GM12878 (cell line): ENCODE data around the gene ASTN1. TPM values are rescaled to one million over a fixed set of nuclear protein-coding genes. Genes with fewer than 3 reads are reported as not detected.

Experiments
- ATAC-seq: fragments of 200-7000 bp; cut with Tn5 transposase; 3 replicates; pipeline ENCODE4 v1.9.1; 2020; ENCODE audit warnings: mild to moderate bottlenecking, moderate library complexity
- BruUV-seq: library from RNA; stranded (reverse); fragments of 400-500 nt; replicated peaks from 2 replicates; lab custom pipeline; 2021; lab: Mats Ljungman, UMichigan
- CTCF ChIA-PET: fragments of 300-600 bp; sonication (Branson Sonifier 250); formaldehyde crosslinking; extraction: SDS; loops from one replicate; lab custom pipeline; 2021; ENCODE audit warnings: inconsistent platforms; lab: Yijun Ruan, JAX
- POLR2A ChIA-PET: fragments of 350-600 bp; formaldehyde crosslinking; extraction: SDS; loops from one replicate; lab custom pipeline; 2021; ENCODE audit warnings: inconsistent platforms; lab: Charles Lee
- RAD21 ChIA-PET: fragments of 300-600 bp; sonication (Branson Sonifier 250); formaldehyde crosslinking; loops from one replicate; lab custom pipeline; 2023; ENCODE audit warnings: antibody characterized with exemption; ENCODE audit not compliant: unreplicated experiment; lab: Charles Lee
- SMC1A ChIA-PET: fragments of 300-600 bp; sonication (Branson Sonifier 250); formaldehyde crosslinking; loops from one replicate; lab custom pipeline; 2023; ENCODE audit not compliant: unreplicated experiment, uncharacterized antibody; lab: Charles Lee
- DNase-seq: peaks from one replicate; pipeline ENCODE4 v3.0.0-alpha.2; 2011; ENCODE audit warnings: low read depth, low spot score
- FAIRE-seq: peaks from 3 replicates; lab custom pipeline; 2011; peaks lifted over from hg19 to GRCh38; lab: Jason Lieb, UNC
- H2AFZ ChIP-seq: 2 replicates; pipeline ENCODE4 v1.6.0; 2011; ENCODE audit warnings: low read depth, low read length, control low read depth; ENCODE audit not compliant: control insufficient read depth
- H3K27ac ChIP-seq: 2 replicates; pipeline ENCODE4 v1.5.1; 2011; ENCODE audit warnings: control low read depth; ENCODE audit not compliant: control insufficient read depth, insufficient read depth
- H3K27me3 ChIP-seq, 2 experiments: replicated peaks in 1 of 2; 2 replicates each; pipeline versions ENCODE4 v1.6.0 to v1.6.1; 2011; ENCODE audit warnings: low read length in 1 of 2; ENCODE audit not compliant: control insufficient read depth in 2 of 2, insufficient read depth in 2 of 2
- H3K36me3 ChIP-seq, 2 experiments: 2 replicates each; pipeline ENCODE4 v1.5.1; 2011; ENCODE audit warnings: low read length in 1 of 2; ENCODE audit not compliant: control insufficient read depth in 2 of 2, insufficient read depth in 2 of 2
- H3K4me1 ChIP-seq: 2 replicates; pipeline ENCODE4 v1.6.1; 2011; ENCODE audit warnings: mild to moderate bottlenecking, low read length, moderate library complexity, mixed read lengths; ENCODE audit not compliant: control insufficient read depth, insufficient read depth
- H3K4me2 ChIP-seq: 2 replicates; pipeline ENCODE4 v1.6.0; 2011; ENCODE audit warnings: control low read depth; ENCODE audit not compliant: control insufficient read depth, insufficient read depth
- H3K4me3 ChIP-seq: fragments of 200-600 bp; sonication (generic); 2 replicates; pipeline ENCODE4 v1.5.1; 2016
- H3K79me2 ChIP-seq: 2 replicates; pipeline ENCODE4 v1.6.0; 2011; ENCODE audit warnings: low read length; ENCODE audit not compliant: control insufficient read depth, insufficient read depth
- H3K9ac ChIP-seq: 2 replicates; pipeline ENCODE4 v1.8.0; 2011; ENCODE audit warnings: low read length, control low read depth, mixed read lengths; ENCODE audit not compliant: control insufficient read depth, insufficient read depth
- H3K9me3 ChIP-seq: replicated peaks from 3 replicates; pipeline ENCODE4 v1.5.1; 2011; ENCODE audit warnings: mild to moderate bottlenecking, low read length; ENCODE audit not compliant: control insufficient read depth, insufficient read depth
- H4K20me1 ChIP-seq: 2 replicates; pipeline ENCODE4 v1.6.0; 2011; ENCODE audit not compliant: control insufficient read depth, insufficient read depth
- CHD4 ChIP-seq: fragments of 200-600 bp; sonication (generic); IDR thresholded peaks from 2 replicates; pipeline ENCODE4 v1.6.1; 2016; ENCODE audit warnings: mild to moderate bottlenecking
- EED ChIP-seq: sonication (generic); IDR thresholded peaks from 2 replicates; pipeline ENCODE4 v1.6.1; 2016; ENCODE audit warnings: antibody characterized with exemption, low read depth
- ETV6 ChIP-seq, 2 experiments: fragments of 450-650 bp in 1 of 2; IDR thresholded peaks in 1 of 2; conservative IDR thresholded peaks in 1 of 2; 2 replicates each; pipeline ENCODE4 v1.6.1; 2014; ENCODE audit warnings: antibody characterized with exemption in 1 of 2, borderline replicate concordance in 1 of 2, low read depth in 1 of 2, mild to moderate bottlenecking in 1 of 2, moderate library complexity in 1 of 2
- IRF5 ChIP-seq: fragments of 450-650 bp; IDR thresholded peaks from 2 replicates; pipeline ENCODE4 v1.6.1; 2017; ENCODE audit warnings: borderline replicate concordance
- RELA ChIP-seq: fragments of 450-650 bp; IDR thresholded peaks from 2 replicates; pipeline ENCODE4 v1.8.0; 2014; ENCODE audit warnings: borderline replicate concordance; ENCODE audit not compliant: partially characterized antibody
- USF2 ChIP-seq: IDR thresholded peaks from 2 replicates; pipeline ENCODE4 v1.6.1; 2011; ENCODE audit warnings: low read depth, low read length, improper control_type of control experiment, borderline replicate concordance
- WRNIP1 ChIP-seq: IDR thresholded peaks from 2 replicates; pipeline ENCODE4 v1.6.1; 2011; ENCODE audit warnings: low read depth, low read length, improper control_type of control experiment, borderline replicate concordance
- YY1 ChIP-seq: IDR thresholded peaks from 2 replicates; pipeline ENCODE4 v1.6.1; 2011; ENCODE audit warnings: low read depth, mild to moderate bottlenecking, low read length
- ZBTB4 ChIP-seq: fragments of 450-650 bp; formaldehyde crosslinking; IDR thresholded peaks from 2 replicates; pipeline ENCODE4 v1.4.0; 2022; ENCODE audit warnings: mild to moderate bottlenecking, moderate library complexity
- ZNF217 ChIP-seq: fragments of 450-650 bp; IDR thresholded peaks from 2 replicates; pipeline ENCODE4 v1.6.1; 2017; ENCODE audit warnings: antibody characterized with exemption, mild to moderate bottlenecking
- WGBS: methylation state at CpG from one replicate; pipeline ENCODE4 v1.1.6; 2016; ENCODE audit warnings: low lambda C conversion rate; ENCODE audit not compliant: insufficient replicate concordance, insufficient coverage; ENCODE audit errors: missing lambda C conversion rate; 5-methylcytosine and 5-hydroxymethylcytosine counted together
- in situ Hi-C: fragments of 300-500 bp; cut with MboI; formaldehyde crosslinking; loops from 9 replicates; pipeline ENCODE4 v1.14.3; 2018; ENCODE audit warnings: mixed read lengths
- intact Hi-C: fragments of 100-400 bp; cut with micrococcal nuclease; formaldehyde crosslinking; loops from one replicate; pipeline ENCODE4 v1.14.2; 2022; ENCODE audit not compliant: unreplicated experiment
- polyA plus RNA-seq, 11 experiments: library from polyadenylated mRNA; depleted of rRNA in 4 of 11; unstranded in 6 of 11; stranded (reverse) in 5 of 11; fragments of >200 nt; fragmentation: Nextera tagmentation in 4 of 11; fragmentation: Illumina TruSeq in 1 of 11; extraction: Ambion mirVana in 4 of 11; extraction: Trizol in 1 of 11; gene quantifications; 1 replicate in 1 of 11; 2 replicates in 10 of 11; pipeline versions ENCODE4 v1.2.1 to v1.2.3, GENCODE V29; 2011 to 2016; ENCODE audit warnings: inconsistent platforms in 2 of 11, missing spikeins in 2 of 11, low read depth in 1 of 11
- total RNA-seq, 4 experiments: library from RNA; depleted of rRNA in 3 of 4; stranded (reverse); fragments of >200 nt in 3 of 4; fragmentation: Illumina TruSeq in 1 of 4; extraction: Trizol in 1 of 4; gene quantifications; 2 replicates each; pipeline versions ENCODE4 v1.2.1 to v1.2.3, GENCODE V29; 2013 to 2021

Gene ASTN1
- total and polyA plus RNA-seq, 10 of the 15 experiments (the other 5 are each of a cell fraction or from before 2014, with no cell fraction given) = 0.04 TPM; not detected in 9

DNA sequence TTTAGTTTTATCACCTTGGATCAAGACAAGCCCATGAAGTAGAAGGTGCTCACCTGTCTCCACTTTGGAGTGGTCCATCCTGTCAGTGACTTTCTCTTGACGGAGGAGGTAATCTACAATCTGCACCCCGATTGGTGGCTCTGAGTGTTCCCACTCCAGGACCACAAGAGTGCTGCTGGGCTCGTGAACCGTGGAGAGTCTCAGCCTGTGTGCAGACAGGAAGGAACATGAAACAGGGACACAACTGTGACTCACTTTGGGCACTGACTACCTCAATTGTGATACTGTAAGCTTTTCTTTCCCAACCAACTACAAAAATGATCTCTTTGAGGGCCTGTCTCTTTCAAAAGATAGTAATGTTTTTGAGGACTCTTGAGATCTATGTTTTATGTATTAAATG lies 280.2 kb downstream of the ASTN1 start:
- BruUV-seq = no TSS peak
- RAD21 ChIA-PET = no interaction called here
- FAIRE-seq (no peak), DNase-seq (no peak), ATAC-seq (no peak)
- H3K9me3 ChIP-seq = no peaks in the 10 kb centered on the region
- no peak for TF ChIP-seq ETV6 (conservative IDR thresholded peaks at IDR 0.05 in 1 of 2, IDR thresholded peaks at IDR 0.05 in 1 of 2; ENCODE audit: borderline replicate concordance in 1 of 2, low read depth in 1 of 2)
- no peak for TF ChIP-seq ZBTB4 (CRISPR knock-in tag)
- no peak for TF ChIP-seq ZNF217
- no peak for TF ChIP-seq USF2
- TF ChIP-seq WRNIP1 = no peak
- no peak for TF ChIP-seq CHD4
- TF ChIP-seq YY1 = no peak
- TF ChIP-seq EED = no peak
- TF ChIP-seq IRF5 = no peak
- TF ChIP-seq RELA = no peak
- WGBS = 25% methylated on average over 4 of the region's 4 CpGs
- no peaks in the 10 kb centered on the region for H3K79me2 ChIP-seq
- SMC1A ChIA-PET = interaction anchor here (1.1 kb wide), 1 partner anchor 325 kb away, joined by 3 read pairs; no protein-coding TSS in a partner anchor
- no peak overlapping the region for H3K4me3 ChIP-seq
- H3K27me3 ChIP-seq = peaks cover 2 to 3% of the 10 kb centered on the region in 2 experiments; a peak in 2 of 4 replicates
- in situ Hi-C loops = loop anchor here (5.0 to 10.0 kb wide), 2 partner anchors 327 to 509 kb away; no protein-coding TSS in a partner anchor
- H3K36me3 ChIP-seq = no peaks in the 10 kb centered on the region
- CTCF ChIA-PET = interaction anchor here (1.3 kb wide), 1 partner anchor 324 kb away, joined by 3 read pairs; no protein-coding TSS in a partner anchor
- H2AFZ ChIP-seq = no peak overlapping the region
- H3K4me2 ChIP-seq = no peak overlapping the region
- no peak overlapping the region for H3K9ac ChIP-seq
- intact Hi-C loops = loop anchor here (5.0 kb wide), 1 partner anchor 192 kb away; no protein-coding TSS in a partner anchor
- H3K27ac ChIP-seq = no peak overlapping the region
- H4K20me1 ChIP-seq = no peaks in the 10 kb centered on the region
- POLR2A ChIA-PET = no interaction called here
- no peaks in the 10 kb centered on the region for H3K4me1 ChIP-seq
